ENCODE results near the gene PSMD2.

Gene PSMD2

GRCh38 chr3:184282941-184283340 is 16.1 kb upstream of the PSMD2 start:
- no peak for DNase-seq (ENCODE audit: low spot score)

- no peak for DNase-seq (ENCODE audit: low spot score)
Observed at GRCh38 chr3:184283681-184284080, 15.4 kb upstream of the PSMD2 start.

- DNase-seq (ENCODE audit: low spot score): peak; percentile 81
Observed at GRCh38 chr3:184284696-184285095, 14.3 kb upstream of the PSMD2 start.

GRCh38 chr3:184289426-184289938 is 9.6 kb upstream of the PSMD2 start:
- peak; percentile 76 for DNase-seq (ENCODE audit: low spot score)

GRCh38 chr3:184290331-184290730 is 8.7 kb upstream of the PSMD2 start:
- DNase-seq (ENCODE audit: low spot score): no peak

- DNase-seq (ENCODE audit: low spot score): no peak
Observed at GRCh38 chr3:184291044-184291737, 7.8 kb upstream of the PSMD2 start.

GRCh38 chr3:184291738-184292445 is 7.1 kb upstream of the PSMD2 start:
- DNase-seq (ENCODE audit: low spot score): no peak

- no peak for DNase-seq (ENCODE audit: low spot score)
Observed at GRCh38 chr3:184295771-184296170, 3.3 kb upstream of the PSMD2 start.

- no peak for DNase-seq (ENCODE audit: low spot score)
Observed at GRCh38 chr3:184296616-184297015, 2.4 kb upstream of the PSMD2 start.

GRCh38 chr3:184299488-184300377 is 692 bp downstream of the PSMD2 start:
- DNase-seq (ENCODE audit: low spot score): peak; percentile 41

- no peak for DNase-seq (ENCODE audit: low spot score)
Observed at GRCh38 chr3:184300378-184300720, 1.3 kb downstream of the PSMD2 start.

GRCh38 chr3:184305577-184305976 is 6.5 kb downstream of the PSMD2 start:
- no peak for DNase-seq (ENCODE audit: low spot score)

- DNase-seq (ENCODE audit: low spot score): no peak
Observed at GRCh38 chr3:184306341-184306972, 7.4 kb downstream of the PSMD2 start.

- no peak for DNase-seq (ENCODE audit: low spot score)
Observed at GRCh38 chr3:184307915-184308314, 8.9 kb downstream of the PSMD2 start.

GRCh38 chr3:184308744-184309143 is 9.7 kb downstream of the PSMD2 start:
- no peak for DNase-seq (ENCODE audit: low spot score)

GRCh38 chr3:184311633-184312032 is 12.6 kb downstream of the PSMD2 start:
- no peak for DNase-seq (ENCODE audit: low spot score)

- peak; percentile 98 for DNase-seq (ENCODE audit: low spot score)
Observed at GRCh38 chr3:184314363-184314699, 15.3 kb downstream of the PSMD2 start, which contains the start of gene EIF4G1. EIF4G1 (plus strand) TSS chr3:184314606; CDS start chr3:184315797, 1,191 bp downstream.

- DNase-seq (ENCODE audit: low spot score): peak; percentile 94
Observed at GRCh38 chr3:184314700-184315542, 15.9 kb downstream of the PSMD2 start.

GRCh38 chr3:184315543-184315867 is 16.5 kb downstream of the PSMD2 start:
- DNase-seq (ENCODE audit: low spot score): no peak

- DNase-seq (ENCODE audit: low spot score): no peak
Observed at GRCh38 chr3:184315871-184316661, 17.0 kb downstream of the PSMD2 start.

Data from GM03348 (cell line).